ENCODE results near the gene CBX3.
"Not testable (repeated sequence)": the region's sequence is repeated elsewhere in the genome, so short reads cannot be mapped to it uniquely, and the experiment has no call there.

The CBX3 gene

GRCh38 chr7:26237035-26237807 lies 35.7 kb downstream of the CBX3 start:
- DNase-seq, result no peak
- Mint-ChIP-seq H3K9me3 (no peaks in the 10 kb centered on the region), H3K4me3 (no peak overlapping the region), H3K36me3 (ENCODE audit: low read depth) (no peaks in the 10 kb centered on the region), H3K27ac (no peak overlapping the region), H3K27me3 (no peaks in the 10 kb centered on the region), H3K4me1 (ENCODE audit: low read depth) (peaks cover 4% of the 10 kb centered on the region)

DNA sequence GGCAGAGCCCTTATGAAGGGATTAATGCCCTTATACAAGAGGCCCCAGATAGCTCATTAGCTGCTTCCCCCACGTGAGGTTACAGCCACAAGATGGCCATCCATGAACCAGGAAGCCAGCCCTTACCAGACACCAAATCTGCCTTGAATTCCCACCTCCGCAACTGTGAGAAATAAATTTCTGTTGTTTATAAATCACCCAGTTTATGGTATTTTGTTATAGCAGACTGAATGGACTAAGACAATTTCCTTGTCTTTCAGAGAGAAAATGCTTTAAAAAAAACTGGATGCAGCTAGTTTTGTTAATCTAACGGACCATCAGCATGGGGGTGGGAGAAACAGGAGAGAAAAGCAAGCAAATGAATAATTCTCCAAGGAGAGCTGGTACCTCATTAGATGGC lies 36.5 kb downstream of the CBX3 start:
- Mint-ChIP-seq H3K4me3 (no peak overlapping the region), H3K27ac (no peak overlapping the region), H3K9me3 (no peaks in the 10 kb centered on the region), H3K36me3 (ENCODE audit: low read depth) (no peaks in the 10 kb centered on the region), H3K27me3 (no peaks in the 10 kb centered on the region), H3K4me1 (ENCODE audit: low read depth) (peaks cover 4% of the 10 kb centered on the region)
- no peak for DNase-seq

GRCh38 chr7:26245150-26245549 lies 43.6 kb downstream of the CBX3 start:
- no peak overlapping the region for H3K27ac Mint-ChIP-seq
- no peaks in the 10 kb centered on the region for H3K27me3 Mint-ChIP-seq
- H3K4me3 Mint-ChIP-seq, result no peak overlapping the region
- no peaks in the 10 kb centered on the region for H3K4me1 Mint-ChIP-seq (ENCODE audit: low read depth)
- H3K9me3 Mint-ChIP-seq, result no peaks in the 10 kb centered on the region
- H3K36me3 Mint-ChIP-seq (ENCODE audit: low read depth), result no peaks in the 10 kb centered on the region
- no peak for DNase-seq

GRCh38 chr7:26250239-26250638 lies 48.7 kb downstream of the CBX3 start:
- no peak overlapping the region for H3K4me3 Mint-ChIP-seq
- no peaks in the 10 kb centered on the region for H3K4me1 Mint-ChIP-seq (ENCODE audit: low read depth)
- no peak overlapping the region for H3K27ac Mint-ChIP-seq
- H3K36me3 Mint-ChIP-seq (ENCODE audit: low read depth), result no peaks in the 10 kb centered on the region
- no peak for DNase-seq
- H3K9me3 Mint-ChIP-seq, result no peaks in the 10 kb centered on the region
- no peaks in the 10 kb centered on the region for H3K27me3 Mint-ChIP-seq

- not testable (repeated sequence) for H3K27me3 Mint-ChIP-seq; H3K4me1 Mint-ChIP-seq (ENCODE audit: low read depth); H3K36me3 Mint-ChIP-seq (ENCODE audit: low read depth); H3K27ac Mint-ChIP-seq; H3K9me3 Mint-ChIP-seq; H3K4me3 Mint-ChIP-seq; DNase-seq
Observed at GRCh38 chr7:26261866-26262265, 60.3 kb downstream of the CBX3 start.

Data from activated T-cell treated with anti-CD3 and anti-CD28 coated beads, Interleukin-2, amount 50 U/mL, for 24 hours (primary cell).